Endothelial cell of umbilical vein (primary cell): ENCODE measurements around the gene MRPS18B.
A peak's percentile ranks its signal among the peaks of the same experiment; 100 is the strongest.

Experiments used
- EZH2 ChIP-seq: IDR thresholded peaks from 2 replicates; pipeline ENCODE4 v1.6.1; 2012; ENCODE audit warnings: borderline replicate concordance, low read depth, mild to moderate bottlenecking, moderate library complexity, low read length, inconsistent platforms; ENCODE audit not compliant: severe bottlenecking
- FOS ChIP-seq: IDR thresholded peaks from 2 replicates; pipeline ENCODE4 v1.6.1; 2011; ENCODE audit warnings: mild to moderate bottlenecking, low read length, moderate library complexity, borderline replicate concordance; ENCODE audit not compliant: insufficient read depth
- JUN ChIP-seq: IDR thresholded peaks from 2 replicates; pipeline ENCODE4 v1.6.1; 2011; ENCODE audit warnings: borderline replicate concordance, low read depth; ENCODE audit not compliant: insufficient read length, insufficient read depth
- POLR2A ChIP-seq: IDR thresholded peaks from 2 replicates; pipeline ENCODE4 v1.6.1; 2012; ENCODE audit warnings: low read depth, mild to moderate bottlenecking, control low read depth, low read length
- POLR2AphosphoS5 ChIP-seq: IDR thresholded peaks from 2 replicates; pipeline ENCODE4 v1.6.1; 2012; ENCODE audit warnings: low read depth, mild to moderate bottlenecking, control low read depth, low read length, moderate library complexity; ENCODE audit not compliant: insufficient read depth
- TF ChIP-seq, protein P1 (sequence below), 2 donors: IDR thresholded peaks; 1 replicate in 1 of 2; 2 replicates in 1 of 2; pipeline ENCODE4 v1.5.1; 2011; ENCODE audit warnings: low read length in 2 of 2, mild to moderate bottlenecking in 2 of 2, moderate library complexity in 2 of 2, control low read depth in 1 of 2, inconsistent platforms in 1 of 2, low read depth in 1 of 2; ENCODE audit not compliant: insufficient read depth in 1 of 2; ENCODE audit errors: extremely low read depth in 1 of 2
- TF ChIP-seq, protein P2 (sequence below): IDR thresholded peaks from 2 replicates; pipeline ENCODE4 v1.6.1; 2011; ENCODE audit not compliant: insufficient read depth, insufficient read length

DNA sequence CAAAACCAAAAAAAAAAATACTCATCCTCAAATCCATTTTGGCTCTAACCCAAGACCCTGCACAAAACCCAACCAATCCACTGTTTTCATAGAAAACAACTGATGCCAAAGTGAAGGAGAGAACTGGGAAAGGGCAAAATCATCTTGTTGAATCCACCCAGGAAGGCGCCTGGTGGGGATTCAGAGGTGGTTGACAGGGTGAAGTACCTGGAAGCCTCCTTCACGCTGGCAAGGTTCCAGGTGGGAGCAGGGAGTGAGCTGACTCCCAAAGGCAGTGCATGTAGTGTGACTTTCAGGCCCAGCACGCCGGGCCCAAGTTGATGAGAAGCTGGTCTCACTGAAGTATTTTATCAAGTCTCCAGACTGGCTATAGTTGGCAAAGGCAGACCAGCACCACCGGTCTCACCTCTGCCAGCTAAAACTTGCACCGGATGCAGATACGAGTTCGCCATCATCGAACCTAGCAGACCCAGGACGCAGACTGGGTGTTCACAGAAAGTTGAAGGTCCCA is 17.1 kb upstream of the MRPS18B start:
- TF ChIP-seq, protein P1, sequence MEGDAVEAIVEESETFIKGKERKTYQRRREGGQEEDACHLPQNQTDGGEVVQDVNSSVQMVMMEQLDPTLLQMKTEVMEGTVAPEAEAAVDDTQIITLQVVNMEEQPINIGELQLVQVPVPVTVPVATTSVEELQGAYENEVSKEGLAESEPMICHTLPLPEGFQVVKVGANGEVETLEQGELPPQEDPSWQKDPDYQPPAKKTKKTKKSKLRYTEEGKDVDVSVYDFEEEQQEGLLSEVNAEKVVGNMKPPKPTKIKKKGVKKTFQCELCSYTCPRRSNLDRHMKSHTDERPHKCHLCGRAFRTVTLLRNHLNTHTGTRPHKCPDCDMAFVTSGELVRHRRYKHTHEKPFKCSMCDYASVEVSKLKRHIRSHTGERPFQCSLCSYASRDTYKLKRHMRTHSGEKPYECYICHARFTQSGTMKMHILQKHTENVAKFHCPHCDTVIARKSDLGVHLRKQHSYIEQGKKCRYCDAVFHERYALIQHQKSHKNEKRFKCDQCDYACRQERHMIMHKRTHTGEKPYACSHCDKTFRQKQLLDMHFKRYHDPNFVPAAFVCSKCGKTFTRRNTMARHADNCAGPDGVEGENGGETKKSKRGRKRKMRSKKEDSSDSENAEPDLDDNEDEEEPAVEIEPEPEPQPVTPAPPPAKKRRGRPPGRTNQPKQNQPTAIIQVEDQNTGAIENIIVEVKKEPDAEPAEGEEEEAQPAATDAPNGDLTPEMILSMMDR (IDR thresholded peaks at IDR 0.05; ENCODE audit: extremely low read depth in 1 of 2, insufficient read depth in 1 of 2, low read depth in 1 of 2, low read length in 2 of 2): no peak
- TF ChIP-seq POLR2AphosphoS5: peak; percentile 37
- TF ChIP-seq POLR2A: peak; percentile 20
- TF ChIP-seq FOS: no peak
- TF ChIP-seq, protein P2, sequence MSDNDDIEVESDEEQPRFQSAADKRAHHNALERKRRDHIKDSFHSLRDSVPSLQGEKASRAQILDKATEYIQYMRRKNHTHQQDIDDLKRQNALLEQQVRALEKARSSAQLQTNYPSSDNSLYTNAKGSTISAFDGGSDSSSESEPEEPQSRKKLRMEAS: no peak
- TF ChIP-seq JUN: no peak
- no peak for TF ChIP-seq EZH2
